NCI-H1436 (cell line): ENCODE results near the gene IL25.
"Not testable (repeated sequence)": the region's sequence is repeated elsewhere in the genome, so short reads cannot be mapped to it uniquely, and the experiment has no call there.

Experiments
- DNase-seq: peaks from one replicate; lab custom pipeline; 2025; lab: John Stamatoyannopoulos, UW

Gene IL25

DNA sequence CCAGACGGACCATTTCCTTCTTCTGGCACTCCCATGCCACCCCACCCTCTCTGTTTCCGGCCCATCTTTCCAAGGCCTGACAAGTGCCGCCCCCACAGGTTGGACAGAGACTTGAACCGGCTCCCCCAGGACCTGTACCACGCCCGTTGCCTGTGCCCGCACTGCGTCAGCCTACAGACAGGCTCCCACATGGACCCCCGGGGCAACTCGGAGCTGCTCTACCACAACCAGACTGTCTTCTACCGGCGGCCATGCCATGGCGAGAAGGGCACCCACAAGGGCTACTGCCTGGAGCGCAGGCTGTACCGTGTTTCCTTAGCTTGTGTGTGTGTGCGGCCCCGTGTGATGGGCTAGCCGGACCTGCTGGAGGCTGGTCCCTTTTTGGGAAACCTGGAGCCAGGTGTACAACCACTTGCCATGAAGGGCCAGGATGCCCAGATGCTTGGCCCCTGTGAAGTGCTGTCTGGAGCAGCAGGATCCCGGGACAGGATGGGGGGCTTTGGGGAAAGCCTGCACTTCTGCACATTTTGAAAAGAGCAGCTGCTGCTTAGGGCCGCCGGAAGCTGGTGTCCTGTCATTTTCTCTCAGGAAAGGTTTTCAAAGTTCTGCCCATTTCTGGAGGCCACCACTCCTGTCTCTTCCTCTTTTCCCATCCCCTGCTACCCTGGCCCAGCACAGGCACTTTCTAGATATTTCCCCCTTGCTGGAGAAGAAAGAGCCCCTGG, 3.1 kb downstream of the IL25 start:
- no peak for DNase-seq

DNA sequence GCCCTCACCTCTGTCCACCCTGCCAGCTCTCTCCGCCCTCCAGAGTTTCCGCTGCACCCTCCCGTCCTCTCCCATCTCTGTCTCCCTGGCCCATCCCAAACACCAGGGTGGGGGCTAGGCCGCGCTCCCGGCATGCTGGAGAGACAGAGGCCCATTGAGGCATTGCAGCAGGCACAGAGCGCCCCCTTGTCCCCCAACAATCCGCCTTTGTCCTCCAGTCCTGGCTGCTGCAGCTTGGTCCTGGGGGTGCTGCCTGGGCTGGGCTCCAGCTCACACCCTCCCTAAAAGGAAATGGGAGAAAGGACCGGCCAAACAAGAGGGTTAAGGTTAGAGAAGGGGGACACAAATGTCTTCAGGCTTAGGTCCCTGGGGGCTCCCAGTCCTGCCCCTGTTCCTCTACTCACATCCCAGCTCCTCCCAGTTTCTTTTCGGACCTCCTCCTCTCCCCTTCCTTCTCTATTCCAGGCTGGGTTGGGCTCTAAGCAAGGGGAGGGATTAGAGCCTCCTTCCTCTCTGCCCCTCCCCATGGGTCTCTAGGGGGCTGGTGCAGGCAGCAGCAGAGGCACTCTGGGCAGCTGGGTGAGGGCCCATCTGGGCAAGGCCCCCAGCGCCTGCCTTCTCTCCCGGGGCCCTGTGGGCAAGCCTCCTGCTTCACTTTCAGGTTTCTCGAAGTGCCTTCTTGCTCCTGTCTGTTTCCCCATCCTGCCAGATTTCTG, 4.0 kb downstream of the IL25 start, which contains the start of gene CMTM5:
TSS of gene CMTM5 (plus strand) at position 565 of the 716 bp plus-strand sequence. CDS start 206 bp downstream, outside the sequence.
- peak; percentile 50 for DNase-seq

DNA sequence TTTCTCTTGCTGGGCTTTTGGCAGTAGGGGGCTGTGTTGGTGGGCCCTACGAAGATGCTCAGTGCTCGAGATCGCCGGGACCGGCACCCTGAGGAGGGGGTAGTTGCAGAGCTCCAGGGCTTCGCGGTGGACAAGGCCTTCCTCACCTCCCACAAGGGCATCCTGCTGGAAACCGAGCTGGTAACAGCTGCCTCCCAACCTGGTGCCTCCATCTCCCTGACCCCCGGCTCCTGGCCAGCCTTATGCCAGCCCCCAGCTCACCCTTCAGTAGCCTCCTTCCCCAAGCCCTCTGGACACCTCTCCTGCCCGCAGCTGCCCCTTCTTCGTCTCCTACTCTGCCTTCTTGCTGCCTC, 4.6 kb downstream of the IL25 start:
- DNase-seq: no peak

GRCh38 chr14:23377573-23378563, 5.3 kb downstream of the IL25 start:
- DNase-seq: no peak

DNA sequence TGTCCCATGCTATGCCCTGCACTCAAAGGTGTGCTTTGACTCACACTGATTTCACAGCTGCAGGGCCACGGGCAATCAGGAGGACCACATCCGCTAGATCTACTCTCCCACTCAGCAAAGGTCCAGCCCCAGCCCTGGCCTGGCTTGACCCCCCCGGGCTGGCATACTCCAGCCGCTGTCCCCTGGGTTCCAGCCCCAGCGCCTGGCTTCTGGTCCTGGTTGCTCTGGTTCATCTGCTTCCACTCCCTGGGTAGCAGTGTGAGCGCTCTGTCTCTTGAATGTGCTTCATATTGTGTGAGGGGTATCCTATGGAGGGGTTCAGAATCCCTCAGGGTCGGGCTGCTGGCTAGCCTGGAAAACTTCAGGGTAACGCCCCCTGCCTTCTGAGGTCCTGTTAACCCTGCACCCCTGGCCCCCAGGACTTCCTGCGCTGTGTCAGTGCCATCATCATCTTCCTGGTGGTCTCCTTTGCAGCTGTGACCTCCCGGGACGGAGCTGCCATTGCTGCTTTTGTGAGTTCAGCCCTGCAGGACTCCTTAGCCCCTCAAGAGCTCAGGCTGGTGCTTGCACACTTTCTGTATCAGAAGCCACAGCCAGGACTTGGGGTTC, 6.1 kb downstream of the IL25 start:
- no peak for DNase-seq

GRCh38 chr14:23379366-23380196, 7.0 kb downstream of the IL25 start:
- peak; percentile 73 for DNase-seq

- no peak for DNase-seq
These were observed 7.7 kb downstream of the IL25 start for GRCh38 chr14:23380197-23380914.

GRCh38 chr14:23380976-23381375, 8.4 kb downstream of the IL25 start:
- DNase-seq: no peak

GRCh38 chr14:23381871-23382270, 9.3 kb downstream of the IL25 start:
- DNase-seq: no peak

GRCh38 chr14:23382276-23382675, 9.7 kb downstream of the IL25 start:
- DNase-seq: no peak

- DNase-seq: no peak
These were observed 10.3 kb downstream of the IL25 start for GRCh38 chr14:23382731-23383440.

DNA sequence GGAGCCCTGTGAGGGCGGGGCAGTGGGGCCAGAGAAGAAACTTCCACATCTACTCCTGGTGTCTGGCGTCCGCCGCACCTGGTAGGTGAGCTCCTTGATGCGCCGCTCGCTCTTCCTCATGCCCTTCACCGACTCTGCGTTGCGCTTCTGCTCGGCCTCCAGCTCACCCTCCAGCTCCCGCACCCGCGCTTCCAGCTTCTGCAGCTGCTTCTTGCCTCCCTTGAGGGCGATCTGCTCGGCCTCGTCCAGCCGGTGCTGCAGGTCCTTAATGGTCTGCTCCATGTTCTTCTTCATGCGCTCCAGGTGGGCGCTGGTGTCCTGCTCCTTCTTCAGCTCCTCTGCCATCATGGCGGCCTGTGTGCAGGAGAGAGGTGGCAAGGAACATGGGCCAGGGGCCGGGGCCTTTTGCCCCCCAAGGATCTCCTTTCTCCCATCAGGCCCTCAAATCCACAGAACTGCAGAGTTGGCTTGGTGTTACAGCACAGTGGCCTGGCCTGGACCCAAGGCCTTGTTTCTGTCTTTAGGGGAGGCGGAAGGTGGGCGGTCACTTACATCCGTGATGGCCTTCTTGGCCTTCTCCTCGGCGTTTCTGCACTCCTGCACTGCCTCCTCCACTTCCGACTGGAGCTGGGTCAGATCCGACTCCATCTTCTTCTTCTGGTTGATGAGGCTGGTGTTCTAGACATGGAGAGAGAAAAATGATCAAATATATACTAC, 11.9 kb downstream of the IL25 start:
- DNase-seq: no peak

- no peak for DNase-seq
These were observed 12.6 kb downstream of the IL25 start for GRCh38 chr14:23385244-23385641.

GRCh38 chr14:23385642-23386265, 13.1 kb downstream of the IL25 start:
- DNase-seq: no peak

GRCh38 chr14:23386266-23386657, 13.7 kb downstream of the IL25 start:
- DNase-seq: not testable (repeated sequence)

- DNase-seq: no peak
These were observed 14.4 kb downstream of the IL25 start for GRCh38 chr14:23386999-23387398.

DNA sequence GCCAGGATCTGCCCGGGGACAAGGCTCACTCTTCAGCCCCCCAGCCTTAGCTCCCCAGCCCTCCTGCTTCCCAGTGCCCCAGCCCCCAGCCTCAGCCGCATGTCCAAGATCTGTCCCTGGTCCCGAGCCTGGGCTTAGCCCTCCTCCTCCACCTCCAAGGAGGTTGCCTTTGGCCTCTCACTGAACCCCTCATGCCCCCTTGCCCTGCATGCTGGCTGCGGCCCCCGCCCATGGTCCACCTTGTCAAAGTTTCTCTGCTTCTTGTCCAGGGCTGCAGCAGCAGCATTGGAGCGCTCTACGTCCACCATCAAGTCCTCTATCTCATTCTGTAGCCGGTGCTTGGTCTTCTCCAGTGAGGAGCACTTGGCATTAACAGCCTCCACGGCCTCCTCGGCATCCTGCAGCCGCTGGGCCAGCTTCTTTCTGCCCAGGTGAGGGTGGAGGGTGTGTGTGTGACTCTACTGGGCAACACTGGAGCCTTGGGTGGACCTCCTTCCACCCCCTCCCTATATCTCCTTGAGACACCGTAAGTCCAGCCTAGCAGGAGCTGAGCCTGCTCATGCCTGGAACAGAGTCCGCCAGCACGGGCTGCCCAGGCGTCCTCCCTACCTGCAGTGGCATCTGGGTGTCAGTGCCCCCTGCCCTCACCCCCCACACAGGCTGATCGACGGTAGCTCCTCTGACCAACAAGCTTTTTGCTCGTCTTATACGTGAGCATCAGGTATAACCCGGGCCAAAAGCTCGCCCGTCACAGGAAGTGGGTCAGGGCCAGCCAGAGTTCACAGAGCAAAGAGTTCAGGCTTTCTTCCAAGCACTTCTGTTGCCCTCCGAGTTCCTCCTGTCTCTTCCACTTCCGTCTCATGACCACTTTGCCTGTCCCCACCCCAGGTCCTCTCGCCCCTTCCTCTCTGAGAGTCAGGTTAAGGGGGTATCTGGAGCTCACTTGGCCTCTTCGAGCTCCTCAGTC, 15.6 kb downstream of the IL25 start:
- no peak for DNase-seq
